Mesenchymal stem cell (in vitro differentiated cells and primary cell): ENCODE results near the gene ADH4.
"Not testable (repeated sequence)": the region's sequence is repeated elsewhere in the genome, so short reads cannot be mapped to it uniquely, and the experiment has no call there.

Experiments used
- DNase-seq: peaks from one replicate; pipeline ENCODE4 v3.0.0-alpha.2; 2013
- H2AFZ ChIP-seq: one replicate; pipeline ENCODE4 v1.6.1; 2013; ENCODE audit warnings: low read depth, mild to moderate bottlenecking, control low read depth, inconsistent platforms, low read length, moderate library complexity
- H2AK5ac ChIP-seq: 2 replicates; pipeline ENCODE4 v1.6.1; 2013; ENCODE audit warnings: low read length, moderate library complexity, mild to moderate bottlenecking, inconsistent platforms; ENCODE audit not compliant: severe bottlenecking
- H2BK120ac ChIP-seq: one replicate; pipeline ENCODE4 v1.6.1; 2013; ENCODE audit warnings: low read depth, mild to moderate bottlenecking, inconsistent platforms, low read length, moderate library complexity
- H2BK12ac ChIP-seq, 2 experiments: one replicate each; pipeline ENCODE4 v1.6.1; 2013; ENCODE audit warnings: inconsistent platforms in 2 of 2, low read length in 2 of 2, mild to moderate bottlenecking in 2 of 2, moderate library complexity in 2 of 2, control low read depth in 1 of 2
- H2BK15ac ChIP-seq: one replicate; pipeline ENCODE4 v1.6.1; 2013; ENCODE audit warnings: mild to moderate bottlenecking, low read depth, inconsistent platforms; ENCODE audit not compliant: poor library complexity, severe bottlenecking
- H2BK5ac ChIP-seq: 2 replicates; pipeline ENCODE4 v1.6.1; 2013; ENCODE audit warnings: low read depth, mild to moderate bottlenecking, low read length, control low read depth, inconsistent platforms; ENCODE audit not compliant: poor library complexity, severe bottlenecking
- H3K14ac ChIP-seq, 2 experiments: one replicate each; pipeline ENCODE4 v1.6.1; 2013; ENCODE audit warnings: inconsistent platforms in 2 of 2, low read length in 2 of 2, control low read depth in 1 of 2, mild to moderate bottlenecking in 1 of 2, moderate library complexity in 1 of 2
- H3K18ac ChIP-seq, 2 experiments: one replicate each; pipeline ENCODE4 v1.6.1; 2013; ENCODE audit warnings: inconsistent platforms in 2 of 2, low read length in 2 of 2, control low read depth in 1 of 2, low read depth in 1 of 2, mild to moderate bottlenecking in 1 of 2
- H3K23ac ChIP-seq, 2 experiments: one replicate each; pipeline ENCODE4 v1.6.1; 2013; ENCODE audit warnings: inconsistent platforms in 2 of 2, low read length in 2 of 2, mild to moderate bottlenecking in 2 of 2, moderate library complexity in 2 of 2, control low read depth in 1 of 2
- H3K27ac ChIP-seq: 2 replicates; pipeline ENCODE4 v1.5.1; 2013; ENCODE audit warnings: mild to moderate bottlenecking, moderate library complexity, low read length, control low read depth, inconsistent platforms; ENCODE audit not compliant: poor library complexity, severe bottlenecking
- H3K27me3 ChIP-seq, 2 experiments: 2 replicates each; pipeline versions ENCODE4 v1.6.1 to v1.7.0; 2013; ENCODE audit warnings: low read length in 2 of 2, mild to moderate bottlenecking in 2 of 2, moderate library complexity in 2 of 2, control low read depth in 1 of 2, inconsistent platforms in 1 of 2; ENCODE audit not compliant: control insufficient read depth in 1 of 2, insufficient read depth in 1 of 2
- H3K36me3 ChIP-seq, 2 experiments: 2 replicates each; pipeline versions ENCODE4 v1.6.1 to v1.7.0; 2013; ENCODE audit warnings: low read length in 2 of 2, control low read depth in 1 of 2, inconsistent platforms in 1 of 2, low read depth in 1 of 2, mild to moderate bottlenecking in 1 of 2; ENCODE audit not compliant: insufficient read depth in 2 of 2, control insufficient read depth in 1 of 2
- H3K4ac ChIP-seq, 2 experiments: one replicate each; pipeline ENCODE4 v1.6.1; 2013; ENCODE audit warnings: inconsistent platforms in 2 of 2, low read length in 2 of 2, mild to moderate bottlenecking in 2 of 2, moderate library complexity in 2 of 2, control low read depth in 1 of 2, low read depth in 1 of 2
- H3K4me1 ChIP-seq: 2 replicates; pipeline ENCODE4 v1.6.1; 2013; ENCODE audit warnings: low read depth, low read length, control low read depth; ENCODE audit not compliant: control insufficient read depth, insufficient read depth
- H3K4me2 ChIP-seq: 2 replicates; pipeline ENCODE4 v1.6.1; 2013; ENCODE audit warnings: low read length, mild to moderate bottlenecking, inconsistent platforms; ENCODE audit not compliant: poor library complexity, severe bottlenecking
- H3K4me3 ChIP-seq, 2 experiments: 2 replicates each; pipeline versions ENCODE4 v1.5.1 to v1.7.0; 2013; ENCODE audit warnings: low read length in 2 of 2, mild to moderate bottlenecking in 2 of 2, control low read depth in 1 of 2, low read depth in 1 of 2; ENCODE audit not compliant: insufficient read depth in 1 of 2
- H3K79me1 ChIP-seq: replicated peaks from 2 replicates; pipeline ENCODE4 v1.6.1; 2013; ENCODE audit warnings: mild to moderate bottlenecking, control low read depth, low read length, inconsistent platforms; ENCODE audit not compliant: poor library complexity, severe bottlenecking
- H3K9ac ChIP-seq: 2 replicates; pipeline ENCODE4 v1.7.0; 2013; ENCODE audit warnings: mild to moderate bottlenecking, low read length, moderate library complexity
- H3K9me3 ChIP-seq: 2 replicates; pipeline ENCODE4 v1.7.0; 2013; ENCODE audit warnings: mild to moderate bottlenecking, low read length; ENCODE audit not compliant: control insufficient read depth
- H4K8ac ChIP-seq: one replicate; pipeline ENCODE4 v1.6.1; 2013; ENCODE audit warnings: inconsistent platforms, mild to moderate bottlenecking, low read length, moderate library complexity
- H4K91ac ChIP-seq: one replicate; pipeline ENCODE4 v1.6.1; 2013; ENCODE audit warnings: mild to moderate bottlenecking, low read length, inconsistent platforms
- WGBS: methylation state at CpG from one replicate; pipeline ENCODE4 v1.1.7; 2013; ENCODE audit warnings: mixed read lengths; 5-methylcytosine and 5-hydroxymethylcytosine counted together

The ADH4 gene

DNA sequence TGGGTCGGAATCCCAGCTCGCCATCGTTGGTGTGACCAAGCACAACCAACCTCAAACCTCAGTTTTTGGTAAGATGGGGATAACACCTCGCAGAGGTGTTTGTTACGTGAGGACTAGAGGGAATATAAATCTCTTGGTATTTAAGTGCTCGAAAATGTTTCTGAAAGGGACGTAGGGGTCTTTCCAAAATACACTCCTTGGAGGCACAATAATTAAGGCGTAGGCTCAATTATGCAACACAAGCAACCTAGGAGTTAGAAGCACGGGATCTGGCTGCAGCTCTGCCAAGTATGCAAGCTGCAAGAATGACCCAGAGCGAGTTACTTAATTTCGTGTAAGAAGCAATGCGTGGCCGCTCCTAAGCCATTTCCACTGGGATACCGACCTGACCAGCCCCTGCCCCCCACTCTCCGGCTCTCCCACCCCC lies 56.1 kb downstream of the ADH4 start:
- Histone ChIP-seq H2BK120ac (peak overlapping the region; percentile 80), H2BK15ac (no peak overlapping the region), H3K4ac (peak overlapping the region in 1 of 2 experiments; percentile 50), H3K23ac (peak overlapping the region in 1 of 2 experiments; percentile 74), H2AFZ (no peak overlapping the region), H3K79me1 (peaks cover 6% of the 10 kb centered on the region), H4K91ac (peak overlapping the region; percentile 92), H3K14ac (no peak overlapping the region), H2BK12ac (no peak overlapping the region), H3K18ac (peak overlapping the region; percentile 95 to 98), H3K36me3 (peaks cover 15 to 38% of the 10 kb centered on the region in 2 experiments), H4K8ac (peak overlapping the region; percentile 87), H3K4me2 (peak overlapping the region; percentile 76), H3K4me1 (peaks cover 9% of the 10 kb centered on the region), H3K9me3 (no peaks in the 10 kb centered on the region), H3K27ac (peak overlapping the region; percentile 96), H3K9ac (peak overlapping the region; percentile 98), H3K27me3 (no peaks in the 10 kb centered on the region), H3K4me3 (peak overlapping the region; percentile 86 to 96), H2AK5ac (no peak overlapping the region), H2BK5ac (peak overlapping the region; percentile 94)
- under 1% methylated on average over 11 of the region's 15 CpGs for WGBS
- peak; percentile 85 for DNase-seq

GRCh38 chr4:99084595-99084994 lies 59.5 kb downstream of the ADH4 start:
- Histone ChIP-seq H4K8ac (no peak overlapping the region), H3K27ac (no peak overlapping the region), H4K91ac (no peak overlapping the region), H2BK120ac (no peak overlapping the region), H2BK15ac (no peak overlapping the region), H2AK5ac (no peak overlapping the region), H3K36me3 (peaks cover 22 to 72% of the 10 kb centered on the region in 2 experiments), H3K14ac (no peak overlapping the region), H3K4ac (no peak overlapping the region), H3K4me3 (no peak overlapping the region), H3K79me1 (peaks cover 14% of the 10 kb centered on the region), H2BK5ac (no peak overlapping the region), H3K18ac (no peak overlapping the region), H2AFZ (no peak overlapping the region), H3K4me2 (no peak overlapping the region), H3K23ac (no peak overlapping the region), H3K9me3 (no peaks in the 10 kb centered on the region), H3K27me3 (no peaks in the 10 kb centered on the region), H2BK12ac (no peak overlapping the region), H3K9ac (no peak overlapping the region), H3K4me1 (peaks cover 11% of the 10 kb centered on the region)
- 100% methylated on average over 1 of the region's 2 CpGs for WGBS
- DNase-seq: no peak

DNA sequence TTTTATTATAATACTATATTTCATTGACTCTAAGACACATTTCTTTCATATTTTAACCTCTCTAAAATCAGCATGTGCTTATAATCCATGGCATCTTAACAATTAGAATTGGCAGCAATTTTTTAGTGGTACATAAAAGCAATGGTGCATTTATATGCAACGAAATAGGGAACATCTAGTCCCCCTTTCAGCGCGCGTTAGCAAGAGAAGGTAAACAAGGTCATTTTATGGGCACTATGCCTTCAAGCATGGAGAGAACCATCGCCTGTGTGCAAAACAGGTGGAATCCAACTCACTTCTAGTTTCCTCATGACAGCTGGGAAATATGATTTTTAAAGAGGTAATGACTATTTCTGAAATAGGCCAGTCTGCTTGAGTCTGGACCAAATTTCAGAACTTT lies 61.9 kb downstream of the ADH4 start:
- no peak overlapping the region for H3K14ac ChIP-seq
- no peak overlapping the region for H3K23ac ChIP-seq
- no peak overlapping the region for H3K4me2 ChIP-seq
- H3K4me3 ChIP-seq: no peak overlapping the region
- peaks cover 25 to 96% of the 10 kb centered on the region in 2 experiments for H3K36me3 ChIP-seq
- no peak overlapping the region for H2AK5ac ChIP-seq
- H2BK5ac ChIP-seq: no peak overlapping the region
- no peak overlapping the region for H2BK15ac ChIP-seq
- no peak overlapping the region for H2AFZ ChIP-seq
- H3K27ac ChIP-seq: no peak overlapping the region
- H3K27me3 ChIP-seq: no peaks in the 10 kb centered on the region
- peaks cover 17% of the 10 kb centered on the region for H3K79me1 ChIP-seq
- H4K8ac ChIP-seq: no peak overlapping the region
- no peak overlapping the region for H4K91ac ChIP-seq
- peaks cover 16% of the 10 kb centered on the region for H3K4me1 ChIP-seq
- WGBS: 95% methylated on average over 4 of the region's 5 CpGs
- no peaks in the 10 kb centered on the region for H3K9me3 ChIP-seq
- no peak overlapping the region for H2BK12ac ChIP-seq
- H3K9ac ChIP-seq: no peak overlapping the region
- no peak overlapping the region for H2BK120ac ChIP-seq
- H3K4ac ChIP-seq: no peak overlapping the region
- DNase-seq: no peak
- no peak overlapping the region for H3K18ac ChIP-seq

- H2BK15ac ChIP-seq, H2AK5ac ChIP-seq, DNase-seq, H3K9me3 ChIP-seq, H2BK12ac ChIP-seq, H3K4me2 ChIP-seq, H3K14ac ChIP-seq, H3K23ac ChIP-seq, H3K4me3 ChIP-seq, H3K18ac ChIP-seq, H3K27ac ChIP-seq, H4K91ac ChIP-seq, H3K4ac ChIP-seq, H2BK5ac ChIP-seq, H3K27me3 ChIP-seq, H4K8ac ChIP-seq, H3K9ac ChIP-seq, H2BK120ac ChIP-seq, H2AFZ ChIP-seq: not testable (repeated sequence)
- Histone ChIP-seq H3K36me3 (peaks cover 25 to 100% of the 10 kb centered on the region in 2 experiments), H3K4me1 (peaks cover 13% of the 10 kb centered on the region), H3K79me1 (peaks cover 19% of the 10 kb centered on the region)
- 71% methylated on average over 4 of the region's 6 CpGs for WGBS
Observed at GRCh38 chr4:99080869-99081268, 63.2 kb downstream of the ADH4 start.
